ENCODE results near the gene WDR72. TPM values are rescaled to one million over a fixed set of nuclear protein-coding genes. Genes with fewer than 3 reads are reported as not detected.

Gene WDR72
- polyA plus RNA-seq, 1 donor (not counting 4 experiments of a cell fraction or from before 2014, with no cell fraction given), result 0.03 TPM

GRCh38 chr15:53634517-53635106 is 124.9 kb downstream of the WDR72 start:
- Histone ChIP-seq H3K9me3 (ENCODE audit: control insufficient read depth, low read depth, low read length) (no peaks in the 10 kb centered on the region), H3K79me2 (ENCODE audit: control insufficient read depth, insufficient read depth, low read length) (no peaks in the 10 kb centered on the region), H3K9ac (ENCODE audit: control insufficient read depth, extremely low read depth, insufficient read depth, low read length) (no peak overlapping the region), H3K9me1 (ENCODE audit: control insufficient read depth, extremely low read depth, insufficient read depth, low read length) (no peaks in the 10 kb centered on the region), H3K36me3 (ENCODE audit: control insufficient read depth in 2 of 2, extremely low read depth in 1 of 2, insufficient read depth in 2 of 2, low read length in 2 of 2) (no peaks in the 10 kb centered on the region), H3K4me3 (ENCODE audit: control insufficient read depth in 2 of 3, extremely low read depth in 1 of 3, insufficient read depth in 2 of 3, low read depth in 1 of 3, low read length in 3 of 3) (no peak overlapping the region), H2AFZ (ENCODE audit: control insufficient read depth, low read length) (no peak overlapping the region), H3K4me1 (ENCODE audit: control insufficient read depth, extremely low read depth, insufficient read depth, low read length) (no peaks in the 10 kb centered on the region), H3K27ac (ENCODE audit: control insufficient read depth, insufficient read depth, low read length) (no peak overlapping the region), H4K20me1 (ENCODE audit: control insufficient read depth, extremely low read depth, insufficient read depth, low read length) (no peaks in the 10 kb centered on the region), H3K27me3 (ENCODE audit: control insufficient read depth, extremely low read depth, insufficient read depth, low read length) (no peaks in the 10 kb centered on the region), H3K4me2 (ENCODE audit: control insufficient read depth, extremely low read depth, insufficient read depth, low read depth, low read length) (no peak overlapping the region)
- dilution Hi-C loops (cut with MboI; ENCODE audit: extremely low pct_ligation_motif_present, low sequenced_read_pairs), result no loop called here
- DNase-seq (ENCODE audit: low read depth, low spot score) (no peak), FAIRE-seq (no peak)
- TF ChIP-seq EZH2 (IDR thresholded peaks at IDR 0.05; ENCODE audit: low read length) (no peak), CTCF (optimal IDR thresholded peaks at IDR 0.05 in 1 of 3, IDR thresholded peaks at IDR 0.05 in 1 of 3, conservative IDR thresholded peaks at IDR 0.05 in 1 of 3; ENCODE audit: extremely low read depth in 1 of 3, insufficient read depth in 2 of 3, low read length in 3 of 3) (no peak)

- H3K79me2 ChIP-seq (ENCODE audit: control insufficient read depth, insufficient read depth, low read length), result no peaks in the 10 kb centered on the region
- FAIRE-seq (no peak), DNase-seq (ENCODE audit: low read depth, low spot score) (no peak)
- H3K4me3 ChIP-seq (ENCODE audit: control insufficient read depth in 2 of 3, extremely low read depth in 1 of 3, insufficient read depth in 2 of 3, low read depth in 1 of 3, low read length in 3 of 3), result no peak overlapping the region
- H3K36me3 ChIP-seq (ENCODE audit: control insufficient read depth in 2 of 2, extremely low read depth in 1 of 2, insufficient read depth in 2 of 2, low read length in 2 of 2), result no peaks in the 10 kb centered on the region
- no peaks in the 10 kb centered on the region for H3K9me1 ChIP-seq (ENCODE audit: control insufficient read depth, extremely low read depth, insufficient read depth, low read length)
- H3K9ac ChIP-seq (ENCODE audit: control insufficient read depth, extremely low read depth, insufficient read depth, low read length), result no peak overlapping the region
- no peaks in the 10 kb centered on the region for H3K4me1 ChIP-seq (ENCODE audit: control insufficient read depth, extremely low read depth, insufficient read depth, low read length)
- H3K9me3 ChIP-seq (ENCODE audit: control insufficient read depth, low read depth, low read length), result no peaks in the 10 kb centered on the region
- no peaks in the 10 kb centered on the region for H3K27me3 ChIP-seq (ENCODE audit: control insufficient read depth, extremely low read depth, insufficient read depth, low read length)
- no peaks in the 10 kb centered on the region for H4K20me1 ChIP-seq (ENCODE audit: control insufficient read depth, extremely low read depth, insufficient read depth, low read length)
- no peak overlapping the region for H3K4me2 ChIP-seq (ENCODE audit: control insufficient read depth, extremely low read depth, insufficient read depth, low read depth, low read length)
- H3K27ac ChIP-seq (ENCODE audit: control insufficient read depth, insufficient read depth, low read length), result no peak overlapping the region
- TF ChIP-seq EZH2 (IDR thresholded peaks at IDR 0.05; ENCODE audit: low read length) (no peak), CTCF (optimal IDR thresholded peaks at IDR 0.05 in 1 of 3, IDR thresholded peaks at IDR 0.05 in 1 of 3, conservative IDR thresholded peaks at IDR 0.05 in 1 of 3; ENCODE audit: extremely low read depth in 1 of 3, insufficient read depth in 2 of 3, low read length in 3 of 3) (no peak)
- dilution Hi-C loops (cut with MboI; ENCODE audit: extremely low pct_ligation_motif_present, low sequenced_read_pairs), result no loop called here
- no peak overlapping the region for H2AFZ ChIP-seq (ENCODE audit: control insufficient read depth, low read length)
These were observed 132.2 kb downstream of the WDR72 start for GRCh38 chr15:53627279-53627678.
